ENCODE measurements around the gene PLEKHG1.

DNA sequence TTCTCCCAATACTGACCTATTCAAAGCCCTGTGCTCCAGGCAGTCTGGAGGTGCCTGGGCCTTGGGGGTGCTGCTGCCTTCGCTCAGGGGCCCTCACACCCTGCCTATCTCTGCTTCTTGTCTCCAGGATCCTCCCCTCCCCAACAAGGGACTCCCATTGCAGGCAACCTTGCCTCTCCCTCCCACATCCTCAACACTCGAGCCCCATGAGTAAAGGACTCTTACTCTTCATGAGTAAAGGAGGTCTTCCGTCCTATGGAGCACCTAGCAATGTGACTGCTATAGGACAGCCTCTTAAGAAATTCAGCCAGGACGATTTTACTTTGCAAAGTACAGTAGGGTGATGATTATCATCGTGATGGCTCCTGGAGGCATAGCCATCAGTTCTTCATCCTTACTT, 24.5 kb downstream of the PLEKHG1 start:
- TF ChIP-seq, protein P1, sequence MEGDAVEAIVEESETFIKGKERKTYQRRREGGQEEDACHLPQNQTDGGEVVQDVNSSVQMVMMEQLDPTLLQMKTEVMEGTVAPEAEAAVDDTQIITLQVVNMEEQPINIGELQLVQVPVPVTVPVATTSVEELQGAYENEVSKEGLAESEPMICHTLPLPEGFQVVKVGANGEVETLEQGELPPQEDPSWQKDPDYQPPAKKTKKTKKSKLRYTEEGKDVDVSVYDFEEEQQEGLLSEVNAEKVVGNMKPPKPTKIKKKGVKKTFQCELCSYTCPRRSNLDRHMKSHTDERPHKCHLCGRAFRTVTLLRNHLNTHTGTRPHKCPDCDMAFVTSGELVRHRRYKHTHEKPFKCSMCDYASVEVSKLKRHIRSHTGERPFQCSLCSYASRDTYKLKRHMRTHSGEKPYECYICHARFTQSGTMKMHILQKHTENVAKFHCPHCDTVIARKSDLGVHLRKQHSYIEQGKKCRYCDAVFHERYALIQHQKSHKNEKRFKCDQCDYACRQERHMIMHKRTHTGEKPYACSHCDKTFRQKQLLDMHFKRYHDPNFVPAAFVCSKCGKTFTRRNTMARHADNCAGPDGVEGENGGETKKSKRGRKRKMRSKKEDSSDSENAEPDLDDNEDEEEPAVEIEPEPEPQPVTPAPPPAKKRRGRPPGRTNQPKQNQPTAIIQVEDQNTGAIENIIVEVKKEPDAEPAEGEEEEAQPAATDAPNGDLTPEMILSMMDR (IDR thresholded peaks at IDR 0.05): no peak
- TF ChIP-seq POLR2A (IDR thresholded peaks at IDR 0.05) (no peak), EP300 (IDR thresholded peaks at IDR 0.05) (no peak)
